Neural cell (in vitro differentiated cells): ENCODE results near the gene TAGLN2. TPM values are rescaled to one million over a fixed set of nuclear protein-coding genes. Genes with fewer than 3 reads are reported as not detected.

Experiments used
- H2AFZ ChIP-seq: fragments of 200-600, 300-800 bp; sonication (generic), shearing (Covaris generic); 2 replicates; pipeline ENCODE4 v1.6.0; 2014; ENCODE audit warnings: low read depth, mild to moderate bottlenecking, antibody characterized with exemption, low read length, moderate library complexity
- H3F3A ChIP-seq: fragments of 200-600 bp; shearing (Covaris generic); 2 replicates; pipeline ENCODE4 v1.6.1; 2016; ENCODE audit warnings: mild to moderate bottlenecking, moderate library complexity, mixed read lengths, antibody characterized with exemption, low read length; ENCODE audit not compliant: insufficient read depth, poor library complexity, severe bottlenecking
- H3K27ac ChIP-seq: fragments of 200-600, 300-800 bp; sonication (generic), shearing (Covaris generic); 2 replicates; pipeline ENCODE4 v1.5.1; 2014; ENCODE audit warnings: mild to moderate bottlenecking, low read length, moderate library complexity
- H3K27me3 ChIP-seq: fragments of 300-800, 200-600 bp; sonication (generic), shearing (Covaris generic); 2 replicates; pipeline ENCODE4 v1.6.0; 2014; ENCODE audit warnings: mild to moderate bottlenecking, low read depth, low read length, moderate library complexity; ENCODE audit not compliant: insufficient read depth
- H3K36me3 ChIP-seq: fragments of 300-800, 200-600 bp; sonication (generic), shearing (Covaris generic); 2 replicates; pipeline ENCODE4 v1.5.1; 2014; ENCODE audit warnings: mild to moderate bottlenecking, antibody characterized with exemption, low read length, moderate library complexity; ENCODE audit not compliant: insufficient read depth
- H3K4me2 ChIP-seq: fragments of 300-800, 200-600 bp; sonication (generic), shearing (Covaris generic); 2 replicates; pipeline ENCODE4 v1.6.0; 2014; ENCODE audit warnings: mild to moderate bottlenecking, low read length
- H3K4me3 ChIP-seq: fragments of 300-800, 200-600 bp; sonication (generic), shearing (Covaris generic); 2 replicates; pipeline ENCODE4 v1.5.1; 2014; ENCODE audit warnings: mild to moderate bottlenecking, low read length, moderate library complexity
- H3K79me2 ChIP-seq: fragments of 200-600 bp; shearing (Covaris generic); replicated peaks from 2 replicates; pipeline ENCODE4 v1.6.0; 2014; ENCODE audit warnings: mild to moderate bottlenecking, low read length, moderate library complexity; ENCODE audit not compliant: insufficient read depth
- H3K9ac ChIP-seq: fragments of 300-800, 200-600 bp; sonication (generic), shearing (Covaris generic); 2 replicates; pipeline ENCODE4 v1.6.1; 2016; ENCODE audit warnings: mild to moderate bottlenecking, low read length, mixed read lengths
- H3K9me2 ChIP-seq: fragments of 200-600 bp; shearing (Covaris generic); 2 replicates; pipeline ENCODE4 v1.6.1; 2016; ENCODE audit warnings: mild to moderate bottlenecking, low read length, mixed read lengths; ENCODE audit not compliant: insufficient read depth
- H3K9me3 ChIP-seq: fragments of 200-600, 300-800 bp; sonication (generic), shearing (Covaris generic); 2 replicates; pipeline ENCODE4 v1.6.1; 2016; ENCODE audit warnings: mild to moderate bottlenecking, mixed run types, low read length, moderate library complexity, mixed read lengths
- H4K20me1 ChIP-seq: fragments of 200-600 bp; shearing (Covaris generic); 2 replicates; pipeline ENCODE4 v1.6.1; 2016; ENCODE audit warnings: mild to moderate bottlenecking, mixed run types; ENCODE audit not compliant: insufficient read depth
- CTCF ChIP-seq: fragments of 450-650 bp; IDR thresholded peaks from 2 replicates; pipeline ENCODE4 v1.5.1; 2014; ENCODE audit warnings: antibody characterized with exemption, mild to moderate bottlenecking, moderate library complexity; ENCODE audit not compliant: poor library complexity, severe bottlenecking
- EP300 ChIP-seq: fragments of 450-650 bp; conservative IDR thresholded peaks from 2 replicates; pipeline ENCODE4 v1.6.1; 2014; ENCODE audit warnings: antibody characterized with exemption, mild to moderate bottlenecking, moderate library complexity; ENCODE audit not compliant: poor library complexity, severe bottlenecking
- EZH2 ChIP-seq: fragments of 200-600, 300-800 bp; shearing (Covaris generic), sonication (generic); IDR thresholded peaks from 2 replicates; pipeline ENCODE4 v1.6.1; 2014; ENCODE audit warnings: antibody characterized with exemption, low read length, borderline replicate concordance, mild to moderate bottlenecking; ENCODE audit not compliant: insufficient read depth, poor library complexity, severe bottlenecking
- MXI1 ChIP-seq: fragments of 450-650 bp; conservative IDR thresholded peaks from 2 replicates; pipeline ENCODE4 v1.6.1; 2014; ENCODE audit warnings: antibody characterized with exemption, mild to moderate bottlenecking; ENCODE audit not compliant: poor library complexity, severe bottlenecking
- POLR2AphosphoS5 ChIP-seq: IDR thresholded peaks from 2 replicates; pipeline ENCODE4 v1.6.1; 2012
- RAD21 ChIP-seq: fragments of 450-650 bp; conservative IDR thresholded peaks from 2 replicates; pipeline ENCODE4 v1.6.1; 2014; ENCODE audit warnings: antibody characterized with exemption, mild to moderate bottlenecking, moderate library complexity
- SMC3 ChIP-seq: fragments of 450-650 bp; conservative IDR thresholded peaks from 2 replicates; pipeline ENCODE4 v1.6.1; 2014; ENCODE audit warnings: antibody characterized with exemption, mild to moderate bottlenecking, moderate library complexity; ENCODE audit not compliant: poor library complexity
- TAF1 ChIP-seq: IDR thresholded peaks from 2 replicates; pipeline ENCODE4 v1.6.1; 2012; ENCODE audit warnings: low read depth
- polyA plus RNA-seq: library from polyadenylated mRNA; depleted of rRNA; stranded (reverse); fragments of >200 nt; gene quantifications from 2 replicates; pipeline ENCODE4 v1.2.3, GENCODE V29; 2014
- TF ChIP-seq, protein P1 (sequence below): IDR thresholded peaks from 2 replicates; pipeline ENCODE4 v1.6.1; 2012; ENCODE audit warnings: borderline replicate concordance

TAGLN2 gene
- polyA plus RNA-seq, 1 donor from 2014 or later, result 0.52 TPM

DNA sequence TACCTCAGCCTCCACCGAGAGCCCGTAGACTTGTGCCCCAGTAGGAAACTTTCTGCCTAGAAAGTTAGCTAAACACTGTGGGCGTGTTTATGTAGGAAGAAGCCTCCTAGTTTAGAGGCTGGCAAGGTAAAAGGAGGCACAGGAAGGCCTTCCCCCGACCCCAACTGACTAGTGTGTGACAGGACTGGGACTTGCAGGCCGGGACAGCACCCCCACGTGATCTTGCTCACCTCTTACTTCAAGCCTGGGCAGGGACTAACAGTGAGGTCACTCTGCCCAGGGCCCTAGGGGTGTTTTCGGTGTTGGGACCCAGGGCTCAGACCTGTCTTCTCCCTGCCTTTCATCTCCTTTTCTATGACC, 392 bp upstream of the TAGLN2 start:
- no peak overlapping the region for H3K9ac ChIP-seq
- no peak overlapping the region for H3K27ac ChIP-seq
- H3K79me2 ChIP-seq, result no peaks in the 10 kb centered on the region

GRCh38 chr1:159924025-159924790, 1.1 kb downstream of the TAGLN2 start:
- Histone ChIP-seq H2AFZ (no peak overlapping the region), H3K79me2 (no peaks in the 10 kb centered on the region), H3K4me3 (no peak overlapping the region), H4K20me1 (no peaks in the 10 kb centered on the region), H3K9me3 (no peaks in the 10 kb centered on the region), H3K36me3 (no peaks in the 10 kb centered on the region), H3K4me2 (no peak overlapping the region), H3K27ac (no peak overlapping the region), H3K27me3 (peaks cover 21% of the 10 kb centered on the region), H3K9me2 (no peaks in the 10 kb centered on the region), H3K9ac (no peak overlapping the region), H3F3A (no peaks in the 10 kb centered on the region)
- TF ChIP-seq, protein P1, sequence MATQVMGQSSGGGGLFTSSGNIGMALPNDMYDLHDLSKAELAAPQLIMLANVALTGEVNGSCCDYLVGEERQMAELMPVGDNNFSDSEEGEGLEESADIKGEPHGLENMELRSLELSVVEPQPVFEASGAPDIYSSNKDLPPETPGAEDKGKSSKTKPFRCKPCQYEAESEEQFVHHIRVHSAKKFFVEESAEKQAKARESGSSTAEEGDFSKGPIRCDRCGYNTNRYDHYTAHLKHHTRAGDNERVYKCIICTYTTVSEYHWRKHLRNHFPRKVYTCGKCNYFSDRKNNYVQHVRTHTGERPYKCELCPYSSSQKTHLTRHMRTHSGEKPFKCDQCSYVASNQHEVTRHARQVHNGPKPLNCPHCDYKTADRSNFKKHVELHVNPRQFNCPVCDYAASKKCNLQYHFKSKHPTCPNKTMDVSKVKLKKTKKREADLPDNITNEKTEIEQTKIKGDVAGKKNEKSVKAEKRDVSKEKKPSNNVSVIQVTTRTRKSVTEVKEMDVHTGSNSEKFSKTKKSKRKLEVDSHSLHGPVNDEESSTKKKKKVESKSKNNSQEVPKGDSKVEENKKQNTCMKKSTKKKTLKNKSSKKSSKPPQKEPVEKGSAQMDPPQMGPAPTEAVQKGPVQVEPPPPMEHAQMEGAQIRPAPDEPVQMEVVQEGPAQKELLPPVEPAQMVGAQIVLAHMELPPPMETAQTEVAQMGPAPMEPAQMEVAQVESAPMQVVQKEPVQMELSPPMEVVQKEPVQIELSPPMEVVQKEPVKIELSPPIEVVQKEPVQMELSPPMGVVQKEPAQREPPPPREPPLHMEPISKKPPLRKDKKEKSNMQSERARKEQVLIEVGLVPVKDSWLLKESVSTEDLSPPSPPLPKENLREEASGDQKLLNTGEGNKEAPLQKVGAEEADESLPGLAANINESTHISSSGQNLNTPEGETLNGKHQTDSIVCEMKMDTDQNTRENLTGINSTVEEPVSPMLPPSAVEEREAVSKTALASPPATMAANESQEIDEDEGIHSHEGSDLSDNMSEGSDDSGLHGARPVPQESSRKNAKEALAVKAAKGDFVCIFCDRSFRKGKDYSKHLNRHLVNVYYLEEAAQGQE, result no peak
- TF ChIP-seq SMC3 (no peak), POLR2AphosphoS5 (no peak), TAF1 (no peak), MXI1 (no peak), RAD21 (no peak), CTCF (no peak), EP300 (no peak)

More for the DNA sequence above, 392 bp upstream of the TAGLN2 start:
- no peak overlapping the region for H3K4me2 ChIP-seq
- TF ChIP-seq EP300, result no peak
- no peak for TF ChIP-seq SMC3
- no peak for TF ChIP-seq POLR2AphosphoS5
- TF ChIP-seq EZH2, result no peak
- no peak for TF ChIP-seq RAD21
- TF ChIP-seq, protein P1, result no peak
- TF ChIP-seq TAF1, result no peak
- no peak for TF ChIP-seq CTCF
- no peak for TF ChIP-seq MXI1
- no peaks in the 10 kb centered on the region for H4K20me1 ChIP-seq
- no peaks in the 10 kb centered on the region for H3K9me3 ChIP-seq
- H3F3A ChIP-seq, result no peaks in the 10 kb centered on the region
- peak overlapping the region; percentile 46 for H3K4me3 ChIP-seq
- H3K9me2 ChIP-seq, result no peaks in the 10 kb centered on the region
- H3K36me3 ChIP-seq, result no peaks in the 10 kb centered on the region
- H2AFZ ChIP-seq, result no peak overlapping the region
- peaks cover 21% of the 10 kb centered on the region for H3K27me3 ChIP-seq
